SK-N-SH (cell line): ENCODE data around the gene CABP1. TPM values are rescaled to one million over a fixed set of nuclear protein-coding genes. Genes with fewer than 3 reads are reported as not detected.
A peak's percentile ranks its signal among the peaks of the same experiment; 100 is the strongest.

ENCODE experiments used
- CTCF ChIA-PET: fragments of 300-600, 350-600 bp; formaldehyde crosslinking; extraction: SDS; loops from one replicate; lab custom pipeline; 2021; lab: Yijun Ruan, JAX
- POLR2A ChIA-PET: fragments of 350-600 bp; sonication (Branson Sonifier 250); formaldehyde crosslinking; extraction: SDS; loops from one replicate; lab custom pipeline; 2020; ENCODE audit warnings: antibody characterized with exemption, inconsistent platforms; lab: Yijun Ruan, JAX
- DNase-seq: peaks from one replicate; pipeline ENCODE4 v3.0.0; 2012
- H2AFZ ChIP-seq: fragments of 200-600 bp; sonication (generic); 2 replicates; pipeline ENCODE4 v1.8.1; 2016; ENCODE audit warnings: antibody characterized with exemption, mild to moderate bottlenecking, low read depth
- H3F3A ChIP-seq: fragments of 200-600 bp; sonication (generic); replicated peaks from 2 replicates; pipeline ENCODE3; 2016; ENCODE audit warnings: antibody characterized with exemption, mild to moderate bottlenecking; ENCODE audit not compliant: insufficient read depth
- H3K27ac ChIP-seq, 2 experiments: fragments of 200-500 bp in 1 of 2; fragments of 200-600 bp in 1 of 2; sonication (Bioruptor generic) in 1 of 2; sonication (generic), shearing (Covaris generic) in 1 of 2; 2 replicates each; pipeline versions ENCODE4 v1.5.1 to v1.6.1; 2014 to 2016; ENCODE audit warnings: low read depth in 2 of 2, inconsistent platforms in 1 of 2, low read length in 1 of 2, mild to moderate bottlenecking in 1 of 2, mixed read lengths in 1 of 2
- H3K27me3 ChIP-seq: fragments of 200-600 bp; sonication (generic), shearing (Covaris generic); 2 replicates; pipeline ENCODE4 v1.6.1; 2016; ENCODE audit warnings: mixed run types; ENCODE audit not compliant: insufficient read depth
- H3K36me3 ChIP-seq, 2 experiments: fragments of 200-500 bp in 1 of 2; fragments of 200-600 bp in 1 of 2; sonication (Bioruptor generic) in 1 of 2; sonication (generic) in 1 of 2; replicated peaks in 1 of 2; 2 replicates each; pipeline versions ENCODE3 to v1.5.1; 2014 to 2016; ENCODE audit warnings: low read length in 1 of 2, mild to moderate bottlenecking in 1 of 2; ENCODE audit not compliant: insufficient read depth in 2 of 2, control insufficient read depth in 1 of 2
- H3K4me1 ChIP-seq, 2 experiments: fragments of 200-500 bp in 1 of 2; fragments of 200-600 bp in 1 of 2; sonication (Bioruptor generic) in 1 of 2; sonication (generic), shearing (Covaris generic) in 1 of 2; 2 replicates each; pipeline versions ENCODE4 v1.5.1 to v1.6.1; 2014 to 2016; ENCODE audit warnings: low read depth in 1 of 2, low read length in 1 of 2, mixed run types in 1 of 2; ENCODE audit not compliant: insufficient read depth in 2 of 2, control insufficient read depth in 1 of 2
- H3K4me2 ChIP-seq: fragments of 200-600 bp; sonication (generic), shearing (Covaris generic); 2 replicates; pipeline ENCODE4 v1.6.1; 2017; ENCODE audit warnings: mixed run types
- H3K4me3 ChIP-seq, 2 experiments: fragments of 200-500 bp in 1 of 2; fragments of 200-600 bp in 1 of 2; sonication (Bioruptor generic) in 1 of 2; sonication (generic), shearing (Covaris generic) in 1 of 2; 2 replicates each; pipeline versions ENCODE4 v1.5.1 to v1.8.1; 2014 to 2016; ENCODE audit warnings: low read depth in 2 of 2, inconsistent platforms in 1 of 2, low read length in 1 of 2, mild to moderate bottlenecking in 1 of 2, mixed read lengths in 1 of 2, moderate library complexity in 1 of 2
- H3K79me2 ChIP-seq: fragments of 200-600 bp; sonication (generic); 2 replicates; pipeline ENCODE4 v1.8.1; 2017; ENCODE audit warnings: mild to moderate bottlenecking; ENCODE audit not compliant: insufficient read depth
- H3K9ac ChIP-seq: fragments of 200-600 bp; sonication (generic); 2 replicates; pipeline ENCODE4 v1.6.1; 2017; ENCODE audit warnings: mixed run types
- H3K9me2 ChIP-seq: fragments of 200-600 bp; sonication (generic); 2 replicates; pipeline ENCODE4 v1.6.1; 2017; ENCODE audit warnings: mixed run types
- H3K9me3 ChIP-seq: fragments of 200-600 bp; sonication (generic); 2 replicates; pipeline ENCODE4 v1.6.1; 2017; ENCODE audit warnings: mixed run types, mild to moderate bottlenecking, moderate library complexity
- H4K20me1 ChIP-seq: fragments of 200-600 bp; sonication (generic); 2 replicates; pipeline ENCODE4 v1.6.1; 2017; ENCODE audit warnings: mild to moderate bottlenecking, mixed run types; ENCODE audit not compliant: insufficient read depth
- CHD2 ChIP-seq: fragments of 150-350 bp; IDR thresholded peaks from 2 replicates; pipeline ENCODE4 v1.6.1; 2018; ENCODE audit warnings: low read length; ENCODE audit not compliant: partially characterized antibody
- EZH2phosphoT487 ChIP-seq: fragments of 200-600 bp; sonication (generic); IDR thresholded peaks from 2 replicates; pipeline ENCODE4 v1.6.1; 2017; ENCODE audit warnings: low read depth, mixed run types, mild to moderate bottlenecking, antibody characterized with exemption, moderate library complexity, borderline replicate concordance
- FOSL2 ChIP-seq: IDR thresholded peaks from 2 replicates; pipeline ENCODE4 v1.4.0; 2012; ENCODE audit warnings: low read depth, mild to moderate bottlenecking, moderate library complexity, borderline replicate concordance
- FOXJ3 ChIP-seq: sonication (generic); formaldehyde crosslinking; IDR thresholded peaks from 2 replicates; pipeline ENCODE4 v1.5.1; 2020; ENCODE audit warnings: mild to moderate bottlenecking, missing genetic modification reagents
- RCOR1 ChIP-seq: fragments of 150-350 bp; IDR thresholded peaks from 2 replicates; pipeline ENCODE4 v1.6.1; 2017; ENCODE audit warnings: antibody characterized with exemption, low read length
- RFX5 ChIP-seq: IDR thresholded peaks from 2 replicates; pipeline ENCODE4 v1.6.1; 2012; ENCODE audit warnings: mild to moderate bottlenecking, improper control_type of control experiment, low read length
- SIN3A ChIP-seq: IDR thresholded peaks from 2 replicates; pipeline ENCODE4 v1.6.1; 2012; ENCODE audit warnings: low read depth, mild to moderate bottlenecking, low read length, moderate library complexity, borderline replicate concordance
- SMC3 ChIP-seq: IDR thresholded peaks from 2 replicates; pipeline ENCODE4 v1.6.1; 2012; ENCODE audit warnings: low read depth, low read length, improper control_type of control experiment
- TAF1 ChIP-seq: IDR thresholded peaks from 2 replicates; pipeline ENCODE4 v1.6.1; 2012; ENCODE audit warnings: low read depth, mild to moderate bottlenecking, low read length, moderate library complexity, borderline replicate concordance
- TEAD4 ChIP-seq: IDR thresholded peaks from 2 replicates; pipeline ENCODE4 v1.4.0; 2012; ENCODE audit warnings: mild to moderate bottlenecking, borderline replicate concordance; ENCODE audit not compliant: insufficient read depth
- ZBTB33 ChIP-seq: IDR thresholded peaks from 2 replicates; pipeline ENCODE4 v1.4.0; 2012; ENCODE audit warnings: low read depth, borderline replicate concordance
- WGBS: methylation state at CpG from one replicate; pipeline ENCODE4 v1.1.6; 2017; ENCODE audit warnings: low lambda C conversion rate; 5-methylcytosine and 5-hydroxymethylcytosine counted together
- polyA plus RNA-seq, 3 experiments: library from polyadenylated mRNA; depleted of rRNA; stranded (reverse); fragments of >200 nt; gene quantifications; 2 replicates each; pipeline ENCODE4 v1.2.3, GENCODE V29; 2012
- TF ChIP-seq, protein P1 (sequence below): IDR thresholded peaks from 2 replicates; pipeline ENCODE4 v1.4.0; 2012; ENCODE audit warnings: low read depth
- TF ChIP-seq, protein P2 (sequence below): fragments of 150-350 bp; IDR thresholded peaks from 2 replicates; pipeline ENCODE4 v1.6.1; 2016; ENCODE audit warnings: mild to moderate bottlenecking, low read depth, low read length
- TF ChIP-seq, protein P3 (sequence below): fragments of 200-600 bp; sonication (generic); IDR thresholded peaks from 2 replicates; pipeline ENCODE4 v1.6.1; 2017; ENCODE audit warnings: antibody characterized with exemption, mild to moderate bottlenecking, moderate library complexity

Gene CABP1
- polyA plus RNA-seq, 1 of the 3 experiments (the other 2 are of a cell fraction) = 0.08 TPM

GRCh38 chr12:120663741-120664140, 23.3 kb downstream of the CABP1 start (continued):
- TF ChIP-seq ZBTB33 (no peak), RFX5 (no peak), TEAD4 (no peak), RCOR1 (no peak)

- ChIA-PET CTCF (interaction anchor here (0.9 to 3.5 kb wide), 4 partner anchors 18 to 84 kb away, joined by 3 to 28 read pairs (median 4); no protein-coding TSS in a partner anchor), POLR2A (interaction anchor here (0.6 kb wide), 1 partner anchor 9 kb away, joined by 3 read pairs; no protein-coding TSS in a partner anchor)
- no peaks in the 10 kb centered on the region for H3K36me3 ChIP-seq
- H3K9ac ChIP-seq = no peak overlapping the region
- peak; percentile 42 for DNase-seq
- TF ChIP-seq, protein P1, sequence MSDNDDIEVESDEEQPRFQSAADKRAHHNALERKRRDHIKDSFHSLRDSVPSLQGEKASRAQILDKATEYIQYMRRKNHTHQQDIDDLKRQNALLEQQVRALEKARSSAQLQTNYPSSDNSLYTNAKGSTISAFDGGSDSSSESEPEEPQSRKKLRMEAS = no peak
- TF ChIP-seq FOXJ3 = no peak
- TF ChIP-seq SIN3A = no peak
- WGBS = 88% methylated on average over 13 of the region's 34 CpGs
- no peaks in the 10 kb centered on the region for H3K79me2 ChIP-seq
- H3F3A ChIP-seq = no peaks in the 10 kb centered on the region
- H3K9me2 ChIP-seq = no peaks in the 10 kb centered on the region
- H3K4me3 ChIP-seq = no peak overlapping the region
- no peak overlapping the region for H2AFZ ChIP-seq
- peaks cover 0 to 15% of the 10 kb centered on the region in 2 experiments; a peak in 2 of 4 replicates for H3K4me1 ChIP-seq
- no peak overlapping the region for H3K4me2 ChIP-seq
- H4K20me1 ChIP-seq = no peaks in the 10 kb centered on the region
- H3K9me3 ChIP-seq = no peaks in the 10 kb centered on the region
- H3K27me3 ChIP-seq = no peaks in the 10 kb centered on the region
- H3K27ac ChIP-seq = no peak overlapping the region
Measured at GRCh38 chr12:120666571-120667390, 26.4 kb downstream of the CABP1 start.

DNA sequence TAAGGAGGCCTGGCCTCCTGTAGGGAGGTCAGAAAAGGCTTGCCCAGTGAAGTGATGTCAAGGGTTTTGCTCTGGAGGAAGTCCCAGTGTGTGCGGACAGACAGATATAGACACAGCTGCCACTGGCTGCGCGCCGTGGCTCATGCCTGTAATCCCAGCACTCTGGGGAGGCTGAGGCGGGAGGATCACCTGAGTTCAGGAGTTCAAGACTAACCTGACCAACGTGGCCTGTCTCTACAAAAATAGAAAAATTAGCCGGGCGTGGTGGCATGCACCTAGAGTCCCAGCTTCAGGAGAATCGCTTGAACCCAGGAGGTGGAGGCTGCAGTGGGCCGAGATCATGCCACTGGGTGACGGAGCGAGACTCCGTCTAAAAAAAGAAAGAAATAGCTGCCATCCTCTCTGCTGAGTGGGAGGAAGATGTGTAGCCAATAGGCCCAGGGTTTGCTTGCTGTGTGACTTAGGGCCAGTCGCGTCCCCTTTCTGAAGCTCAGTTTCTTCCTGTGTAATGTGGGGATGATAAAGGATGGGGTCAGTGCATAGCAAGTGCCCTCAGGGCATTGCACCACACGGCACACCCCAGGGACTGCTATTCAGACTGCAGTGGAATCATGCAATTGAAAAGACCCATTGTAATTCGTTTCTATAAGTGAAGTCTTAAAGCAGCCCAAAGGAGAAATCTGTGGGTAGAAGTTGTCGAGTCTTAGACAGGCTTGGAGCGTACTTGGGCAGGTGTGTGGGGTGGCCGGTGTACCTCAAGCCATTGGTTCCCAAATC, 27.9 kb downstream of the CABP1 start:
- POLR2A ChIA-PET = interaction anchor here (0.7 to 1.5 kb wide), 2 partner anchors 16 to 18 kb away, joined by 3 read pairs; partner anchors contain the start of gene MLEC
- TF ChIP-seq, protein P2, sequence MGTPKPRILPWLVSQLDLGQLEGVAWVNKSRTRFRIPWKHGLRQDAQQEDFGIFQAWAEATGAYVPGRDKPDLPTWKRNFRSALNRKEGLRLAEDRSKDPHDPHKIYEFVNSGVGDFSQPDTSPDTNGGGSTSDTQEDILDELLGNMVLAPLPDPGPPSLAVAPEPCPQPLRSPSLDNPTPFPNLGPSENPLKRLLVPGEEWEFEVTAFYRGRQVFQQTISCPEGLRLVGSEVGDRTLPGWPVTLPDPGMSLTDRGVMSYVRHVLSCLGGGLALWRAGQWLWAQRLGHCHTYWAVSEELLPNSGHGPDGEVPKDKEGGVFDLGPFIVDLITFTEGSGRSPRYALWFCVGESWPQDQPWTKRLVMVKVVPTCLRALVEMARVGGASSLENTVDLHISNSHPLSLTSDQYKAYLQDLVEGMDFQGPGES = no peak
- TF ChIP-seq RCOR1 (no peak), CHD2 (no peak), FOSL2 (no peak), SMC3 (no peak), EZH2phosphoT487 (no peak), TAF1 (no peak)
- TF ChIP-seq, protein P3, sequence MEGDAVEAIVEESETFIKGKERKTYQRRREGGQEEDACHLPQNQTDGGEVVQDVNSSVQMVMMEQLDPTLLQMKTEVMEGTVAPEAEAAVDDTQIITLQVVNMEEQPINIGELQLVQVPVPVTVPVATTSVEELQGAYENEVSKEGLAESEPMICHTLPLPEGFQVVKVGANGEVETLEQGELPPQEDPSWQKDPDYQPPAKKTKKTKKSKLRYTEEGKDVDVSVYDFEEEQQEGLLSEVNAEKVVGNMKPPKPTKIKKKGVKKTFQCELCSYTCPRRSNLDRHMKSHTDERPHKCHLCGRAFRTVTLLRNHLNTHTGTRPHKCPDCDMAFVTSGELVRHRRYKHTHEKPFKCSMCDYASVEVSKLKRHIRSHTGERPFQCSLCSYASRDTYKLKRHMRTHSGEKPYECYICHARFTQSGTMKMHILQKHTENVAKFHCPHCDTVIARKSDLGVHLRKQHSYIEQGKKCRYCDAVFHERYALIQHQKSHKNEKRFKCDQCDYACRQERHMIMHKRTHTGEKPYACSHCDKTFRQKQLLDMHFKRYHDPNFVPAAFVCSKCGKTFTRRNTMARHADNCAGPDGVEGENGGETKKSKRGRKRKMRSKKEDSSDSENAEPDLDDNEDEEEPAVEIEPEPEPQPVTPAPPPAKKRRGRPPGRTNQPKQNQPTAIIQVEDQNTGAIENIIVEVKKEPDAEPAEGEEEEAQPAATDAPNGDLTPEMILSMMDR = no peak
- WGBS = 86% methylated on average over 20 of the region's 20 CpGs
- H3K36me3 ChIP-seq = no peaks in the 10 kb centered on the region
- no peaks in the 10 kb centered on the region for H3K27me3 ChIP-seq
- H4K20me1 ChIP-seq = no peaks in the 10 kb centered on the region
- DNase-seq = no peak
- H3K9me3 ChIP-seq = no peaks in the 10 kb centered on the region
- no peak overlapping the region for H3K9ac ChIP-seq
- no peaks in the 10 kb centered on the region for H3K9me2 ChIP-seq
- peaks cover 0 to 15% of the 10 kb centered on the region in 2 experiments; a peak in 2 of 4 replicates for H3K4me1 ChIP-seq
- no peak overlapping the region for H2AFZ ChIP-seq
- H3K4me3 ChIP-seq = no peak overlapping the region
- no peak overlapping the region for H3K4me2 ChIP-seq
- H3F3A ChIP-seq = no peaks in the 10 kb centered on the region
- CTCF ChIA-PET = interaction anchor here (0.5 to 3.5 kb wide), 2 partner anchors 18 to 19 kb away, joined by 3 to 28 read pairs; partner anchors contain the start of gene MLEC
- no peaks in the 10 kb centered on the region for H3K79me2 ChIP-seq
- 0 out of 4 replicates have a peak overlapping the region, but pooled peaks of 1 of the 2 experiments have one; percentile 31 for H3K27ac ChIP-seq
